ENCODE results near the gene CNOT9.
"Not testable (repeated sequence)": the region's sequence is repeated elsewhere in the genome, so short reads cannot be mapped to it uniquely, and the experiment has no call there.

GRCh38 chr2:218554225-218554624 is 14.4 kb upstream of the CNOT9 start:
- not testable (repeated sequence) for TF ChIP-seq CTCF (IDR thresholded peaks at IDR 0.05); TCF7L2 (IDR thresholded peaks at IDR 0.05; ENCODE audit: low read depth, low read length); POLR2AphosphoS5 (IDR thresholded peaks at IDR 0.05; ENCODE audit: low read depth, low read length); SIN3A (IDR thresholded peaks at IDR 0.05; ENCODE audit: borderline replicate concordance, insufficient read depth, low read depth, low read length)
- TF ChIP-seq, protein P1, sequence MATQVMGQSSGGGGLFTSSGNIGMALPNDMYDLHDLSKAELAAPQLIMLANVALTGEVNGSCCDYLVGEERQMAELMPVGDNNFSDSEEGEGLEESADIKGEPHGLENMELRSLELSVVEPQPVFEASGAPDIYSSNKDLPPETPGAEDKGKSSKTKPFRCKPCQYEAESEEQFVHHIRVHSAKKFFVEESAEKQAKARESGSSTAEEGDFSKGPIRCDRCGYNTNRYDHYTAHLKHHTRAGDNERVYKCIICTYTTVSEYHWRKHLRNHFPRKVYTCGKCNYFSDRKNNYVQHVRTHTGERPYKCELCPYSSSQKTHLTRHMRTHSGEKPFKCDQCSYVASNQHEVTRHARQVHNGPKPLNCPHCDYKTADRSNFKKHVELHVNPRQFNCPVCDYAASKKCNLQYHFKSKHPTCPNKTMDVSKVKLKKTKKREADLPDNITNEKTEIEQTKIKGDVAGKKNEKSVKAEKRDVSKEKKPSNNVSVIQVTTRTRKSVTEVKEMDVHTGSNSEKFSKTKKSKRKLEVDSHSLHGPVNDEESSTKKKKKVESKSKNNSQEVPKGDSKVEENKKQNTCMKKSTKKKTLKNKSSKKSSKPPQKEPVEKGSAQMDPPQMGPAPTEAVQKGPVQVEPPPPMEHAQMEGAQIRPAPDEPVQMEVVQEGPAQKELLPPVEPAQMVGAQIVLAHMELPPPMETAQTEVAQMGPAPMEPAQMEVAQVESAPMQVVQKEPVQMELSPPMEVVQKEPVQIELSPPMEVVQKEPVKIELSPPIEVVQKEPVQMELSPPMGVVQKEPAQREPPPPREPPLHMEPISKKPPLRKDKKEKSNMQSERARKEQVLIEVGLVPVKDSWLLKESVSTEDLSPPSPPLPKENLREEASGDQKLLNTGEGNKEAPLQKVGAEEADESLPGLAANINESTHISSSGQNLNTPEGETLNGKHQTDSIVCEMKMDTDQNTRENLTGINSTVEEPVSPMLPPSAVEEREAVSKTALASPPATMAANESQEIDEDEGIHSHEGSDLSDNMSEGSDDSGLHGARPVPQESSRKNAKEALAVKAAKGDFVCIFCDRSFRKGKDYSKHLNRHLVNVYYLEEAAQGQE (IDR thresholded peaks at IDR 0.05; ENCODE audit: insufficient read depth in 1 of 2, low read depth in 2 of 2, low read length in 1 of 2), result peak in 1 of 2 experiments; percentile 44; a peak in 1 of 4 replicates

All from Panc1 (cell line).